HG02678 (cell line): ENCODE measurements around the gene TSEN34.
A peak's percentile ranks its signal among the peaks of the same experiment; 100 is the strongest.
"Not testable (repeated sequence)": the region's sequence is repeated elsewhere in the genome, so short reads cannot be mapped to it uniquely, and the experiment has no call there.

Experiments used
- ATAC-seq: cut with Tn5 transposase; IDR thresholded peaks from one replicate; pipeline ENCODE4 v1.9.1; 2021; ENCODE audit warnings: mild to moderate bottlenecking, moderate library complexity; ENCODE audit not compliant: unreplicated experiment

The TSEN34 gene

GRCh38 chr19:54183431-54183830, 7.7 kb upstream of the TSEN34 start:
- no peak for ATAC-seq

DNA sequence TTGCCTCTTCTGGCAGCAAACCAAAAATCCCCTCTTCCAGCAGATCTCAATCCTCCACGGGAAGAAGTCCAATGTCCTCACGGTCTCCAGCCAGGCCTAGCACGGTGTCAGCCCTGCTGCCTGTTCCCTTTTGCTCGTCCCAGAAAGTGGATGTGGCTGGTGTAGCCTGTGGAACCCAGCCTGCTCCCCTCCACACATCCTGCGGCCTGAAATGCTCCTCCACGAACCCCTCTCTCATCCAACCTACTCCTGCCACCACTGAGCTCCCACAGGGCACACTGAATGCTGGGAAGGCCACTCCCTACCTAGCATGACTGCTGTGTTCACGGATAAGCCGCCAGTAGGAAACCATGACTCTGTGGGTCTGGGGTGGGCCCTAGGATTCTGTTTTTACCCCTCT, 4.8 kb upstream of the TSEN34 start:
- ATAC-seq, result no peak

DNA sequence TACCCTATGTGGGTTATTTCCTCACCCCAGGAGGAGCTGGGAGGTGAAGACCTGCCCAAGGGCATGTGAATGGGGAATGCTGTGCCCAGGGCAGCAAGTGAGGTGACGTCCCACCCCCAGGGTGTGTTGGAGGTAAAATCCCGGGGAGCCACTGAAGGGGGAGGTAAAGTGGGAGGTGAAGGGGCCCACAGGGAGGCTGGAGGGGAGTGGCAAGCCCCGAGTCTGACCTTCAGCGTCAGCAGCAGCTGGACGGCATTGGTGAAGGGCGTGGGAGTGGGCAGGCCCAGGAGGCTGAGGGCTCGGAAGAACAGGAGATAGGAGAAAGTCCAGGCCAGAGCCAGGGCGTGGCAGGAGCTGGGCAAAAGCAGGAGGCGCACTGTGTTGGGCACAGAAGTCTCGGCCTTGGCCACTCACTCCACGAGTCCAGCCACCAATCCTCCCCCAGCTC, 4.2 kb upstream of the TSEN34 start:
- ATAC-seq, result no peak

DNA sequence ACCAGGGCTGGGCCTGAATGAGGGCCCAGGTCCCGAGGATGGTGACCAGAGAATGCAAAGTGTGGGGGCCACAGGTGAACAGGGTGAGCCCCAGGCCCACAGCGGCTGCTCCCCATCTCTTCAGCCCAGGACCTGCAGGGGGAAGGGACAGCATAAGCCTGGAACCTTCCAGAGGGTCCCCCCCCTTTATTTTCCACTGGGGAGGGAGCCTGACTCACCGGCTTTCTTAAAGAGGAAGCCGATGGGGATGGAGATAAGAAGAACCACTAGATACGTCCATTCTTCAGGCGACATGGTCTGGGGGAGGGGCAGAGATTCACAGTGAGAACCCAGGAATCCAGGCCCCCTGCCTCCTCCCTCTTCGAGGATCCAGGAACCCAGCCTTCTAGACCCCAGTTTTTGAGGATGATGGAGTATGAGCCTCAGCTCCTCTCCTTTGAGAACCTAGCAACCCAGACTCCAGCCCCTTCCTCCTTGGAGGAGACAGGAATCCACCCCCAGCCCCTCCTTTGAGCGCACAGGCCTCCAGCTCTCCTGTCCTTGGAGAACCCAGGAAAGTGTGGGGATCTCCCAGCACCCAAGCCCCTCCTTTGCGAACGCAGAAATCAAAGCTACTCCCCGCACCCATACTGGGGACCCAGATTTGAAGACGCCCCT, 2.8 kb upstream of the TSEN34 start:
- ATAC-seq, result no peak

- ATAC-seq, result peak; percentile 19
These were observed 1.9 kb upstream of the TSEN34 start, which contains the start of gene MBOAT7 for GRCh38 chr19:54189145-54189734. Gene MBOAT7 (minus strand): TSS chr19:54189580. CDS start chr19:54188508, 1,072 bp downstream.

- peak; percentile 43 for ATAC-seq
These were observed 1.2 kb upstream of the TSEN34 start for GRCh38 chr19:54189735-54190502.

DNA sequence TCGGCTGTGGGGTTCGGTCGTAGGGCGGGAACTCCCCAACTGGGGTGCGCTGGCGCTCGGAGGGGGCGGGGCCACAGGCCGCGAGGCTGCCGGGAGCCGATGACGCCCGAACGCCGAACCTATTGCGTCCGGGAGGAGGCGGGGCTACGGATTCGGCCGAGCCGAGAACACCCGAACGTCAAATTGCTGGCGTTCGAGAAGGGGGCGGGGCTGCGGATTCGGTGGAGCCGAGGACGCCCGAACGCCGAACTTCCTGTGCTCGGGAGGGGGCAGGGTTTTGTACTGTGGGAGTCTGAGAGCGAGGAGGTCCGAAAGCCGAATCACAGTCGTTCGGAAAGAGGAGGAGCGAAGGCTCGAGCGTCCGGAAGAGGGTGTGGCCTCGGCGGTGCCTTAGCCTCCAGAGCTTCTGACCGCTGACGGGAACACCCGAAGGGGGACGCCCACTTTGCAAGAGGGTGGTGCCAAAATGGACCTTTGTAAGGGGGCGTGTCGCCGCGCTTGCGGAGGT, 551 bp upstream of the TSEN34 start:
- peak; percentile 47 for ATAC-seq

- no peak for ATAC-seq
These were observed 824 bp downstream of the TSEN34 start for GRCh38 chr19:54191811-54192453.

- ATAC-seq, result no peak
These were observed 1.9 kb downstream of the TSEN34 start for GRCh38 chr19:54193011-54193410.

DNA sequence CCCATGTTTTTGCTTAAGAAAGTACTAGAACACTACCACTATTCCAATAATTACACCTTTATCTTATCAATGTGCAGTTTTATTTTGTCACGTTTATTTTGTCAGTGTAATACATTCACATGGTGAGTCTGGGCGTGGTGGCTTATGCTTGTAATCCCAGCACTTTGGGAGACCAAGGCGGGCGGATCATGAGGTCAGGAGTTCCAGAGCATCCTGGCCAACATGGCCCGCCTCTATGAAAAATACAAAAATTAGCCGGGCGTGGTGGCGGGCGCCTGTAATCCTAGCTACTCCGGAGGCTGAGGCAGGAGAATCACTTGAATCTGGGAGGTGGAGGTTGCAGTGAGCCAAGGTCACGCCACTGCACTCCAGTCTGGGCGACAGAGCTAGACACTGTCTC, 3.4 kb downstream of the TSEN34 start:
- not testable (repeated sequence) for ATAC-seq

GRCh38 chr19:54196536-54196935, 5.4 kb downstream of the TSEN34 start:
- no peak for ATAC-seq

DNA sequence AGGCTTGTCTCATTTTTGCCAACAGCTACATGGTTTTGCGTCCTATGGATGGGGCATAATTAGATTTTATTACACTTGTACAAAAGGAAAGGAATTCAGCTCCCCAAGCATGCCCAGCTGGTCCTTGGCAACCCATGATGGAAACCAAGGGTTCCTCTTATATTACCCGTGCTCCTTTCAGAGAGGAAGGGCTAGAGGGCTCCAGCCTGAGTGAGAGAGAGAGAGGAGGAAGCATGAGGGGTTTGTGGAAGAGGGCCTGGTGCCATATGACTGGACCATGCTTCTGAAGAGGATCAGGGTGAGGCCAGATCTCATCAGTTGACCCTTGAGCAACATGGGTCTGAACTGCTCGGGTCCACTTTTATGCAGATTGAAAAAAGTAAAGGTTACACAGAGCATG, 6.0 kb downstream of the TSEN34 start:
- ATAC-seq, result no peak

DNA sequence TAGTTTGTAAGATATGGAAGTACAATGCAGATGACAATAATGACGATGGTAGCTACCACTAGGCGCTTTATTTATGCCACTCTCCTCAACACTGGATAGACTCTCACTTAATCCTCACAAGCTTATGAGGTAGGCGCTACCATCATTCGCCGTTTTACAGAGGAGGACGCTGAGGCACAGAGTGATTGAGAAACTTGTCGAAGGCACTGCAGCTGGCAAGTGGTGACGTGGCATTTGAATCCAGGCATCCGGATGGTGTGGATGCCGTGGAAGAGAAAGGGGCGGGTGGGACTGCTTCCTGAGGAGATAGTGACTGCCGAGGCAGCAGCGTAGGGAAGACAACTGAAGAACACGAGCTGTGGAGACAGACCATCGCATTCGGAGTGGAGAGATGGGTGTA, 8.3 kb downstream of the TSEN34 start:
- no peak for ATAC-seq

DNA sequence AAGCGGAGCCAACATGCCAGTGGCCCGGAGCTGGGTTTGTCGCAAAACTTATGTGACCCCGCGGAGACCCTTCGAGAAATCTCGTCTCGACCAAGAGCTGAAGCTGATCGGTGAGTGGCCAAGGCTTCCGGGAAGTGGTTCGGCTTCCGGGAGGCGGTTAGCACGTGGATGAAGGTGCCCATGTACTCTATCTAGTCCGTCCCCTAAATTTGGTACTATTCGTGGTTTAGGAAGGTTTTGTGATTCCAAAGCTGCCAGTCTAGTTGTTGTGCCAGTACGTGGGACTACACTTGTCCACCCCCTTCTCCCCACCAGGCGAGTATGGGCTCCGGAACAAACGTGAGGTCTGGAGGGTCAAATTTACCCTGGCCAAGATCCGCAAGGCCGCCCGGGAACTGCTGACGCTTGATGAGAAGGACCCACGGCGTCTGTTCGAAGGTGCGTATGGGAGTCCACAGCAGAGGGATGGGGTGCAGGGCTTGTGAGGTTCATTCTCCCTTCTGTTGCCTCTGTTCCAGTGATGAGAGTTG, 10.1 kb downstream of the TSEN34 start:
- ATAC-seq, result no peak

- no peak for ATAC-seq
These were observed 10.9 kb downstream of the TSEN34 start for GRCh38 chr19:54201980-54202379.

DNA sequence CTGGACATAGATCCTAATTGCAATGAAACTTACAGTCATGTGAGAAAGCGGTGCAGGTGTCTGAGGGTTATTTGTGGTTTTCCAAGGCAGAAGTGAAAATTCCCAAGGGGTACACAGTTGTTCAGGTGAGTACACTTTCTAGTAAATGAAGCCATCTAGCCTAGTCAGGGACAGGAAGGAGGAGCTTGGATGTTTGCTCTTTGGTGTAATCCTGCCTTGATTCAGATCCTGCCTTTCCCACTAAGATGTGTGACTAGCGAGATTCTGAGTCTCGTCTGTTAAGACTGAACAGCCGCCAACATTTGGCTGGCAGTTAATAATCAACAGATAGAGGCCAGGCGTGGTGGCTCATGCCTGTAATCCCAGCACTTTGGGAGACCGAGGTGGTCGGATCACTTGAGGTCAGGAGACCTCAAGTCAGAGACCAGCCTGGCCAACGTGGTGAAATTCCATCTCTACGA, 12.1 kb downstream of the TSEN34 start:
- ATAC-seq, result no peak

DNA sequence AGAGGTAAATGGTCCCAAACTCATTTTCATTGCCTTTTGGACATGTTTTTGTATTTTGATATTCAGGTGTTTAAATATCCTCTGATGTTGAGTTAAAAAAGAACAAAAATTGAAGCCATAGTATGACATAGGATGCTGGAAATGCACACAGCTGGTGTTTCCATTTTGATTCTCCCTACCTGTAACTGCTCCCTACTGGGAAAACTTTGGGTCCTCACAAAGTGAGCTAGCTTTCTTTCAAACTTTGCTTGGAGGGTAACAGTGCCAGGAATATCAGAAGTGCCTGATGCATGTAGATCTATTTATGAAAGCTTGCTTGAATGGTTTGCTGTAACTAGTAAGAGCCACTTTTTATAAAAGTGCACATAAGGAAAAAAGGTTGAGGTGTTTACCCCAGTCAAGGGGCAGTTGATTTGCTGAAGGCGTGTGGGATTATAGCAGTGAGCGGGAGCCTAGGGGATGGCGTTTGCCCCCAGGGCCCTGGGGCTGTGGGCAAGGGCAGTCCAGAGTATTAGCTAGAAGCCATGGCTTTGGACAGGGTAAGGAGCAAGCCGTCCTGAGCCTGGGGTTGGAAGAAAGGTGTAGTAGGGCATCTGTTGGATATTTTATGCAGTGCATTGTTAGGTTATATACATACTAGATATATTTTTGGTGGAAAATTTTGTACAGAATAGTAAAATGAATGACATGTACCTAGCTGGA, 13.8 kb downstream of the TSEN34 start:
- no peak for ATAC-seq

DNA sequence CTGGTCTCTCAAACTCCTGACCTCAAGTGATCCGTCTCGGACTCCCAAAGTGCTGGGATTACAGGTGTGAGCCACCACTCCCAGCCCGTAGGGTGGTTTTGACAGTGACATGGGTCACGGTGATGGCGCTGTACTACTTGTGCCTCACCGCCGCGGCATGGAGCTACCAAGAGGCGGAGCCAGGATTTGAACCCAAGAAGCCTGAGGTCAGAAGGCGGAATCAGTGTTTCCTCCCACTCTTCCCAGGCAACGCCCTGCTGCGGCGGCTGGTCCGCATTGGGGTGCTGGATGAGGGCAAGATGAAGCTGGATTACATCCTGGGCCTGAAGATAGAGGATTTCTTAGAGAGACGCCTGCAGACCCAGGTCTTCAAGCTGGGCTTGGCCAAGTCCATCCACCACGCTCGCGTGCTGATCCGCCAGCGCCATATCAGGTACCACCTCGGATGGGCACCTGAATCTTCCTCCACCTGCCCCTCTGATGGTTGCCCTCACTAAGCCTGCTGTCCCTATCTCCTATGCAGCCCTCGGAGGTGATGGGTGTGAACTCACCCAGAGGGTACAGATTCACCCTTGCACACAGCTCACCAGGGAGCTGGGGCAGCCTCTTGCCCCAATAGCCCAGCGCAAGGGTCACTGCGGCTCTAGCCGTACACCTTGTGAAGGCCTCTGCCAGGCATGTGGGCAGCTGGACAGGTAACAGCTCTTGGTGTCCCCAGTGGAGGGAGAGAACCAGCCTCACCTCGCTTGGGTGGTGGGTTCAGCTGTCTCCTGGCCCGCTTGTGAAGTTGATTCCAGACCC, 15.1 kb downstream of the TSEN34 start:
- no peak for ATAC-seq

DNA sequence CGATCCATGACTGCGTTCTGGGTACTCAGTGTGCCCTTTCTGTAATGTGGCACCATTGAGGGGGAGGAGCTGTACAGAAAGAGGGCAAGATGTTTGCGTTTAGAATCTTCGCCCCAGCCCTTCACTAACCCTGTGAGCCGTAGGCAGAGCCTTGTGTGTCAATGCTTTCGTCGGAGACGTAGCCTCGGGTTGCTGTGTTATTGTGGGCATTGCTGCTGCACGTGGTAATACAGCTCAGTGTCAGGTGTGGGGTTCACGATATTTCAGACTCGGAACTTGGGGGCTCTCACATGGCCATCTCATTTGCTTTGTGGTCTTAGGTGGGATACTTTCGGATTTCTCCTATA, 15.7 kb downstream of the TSEN34 start:
- no peak for ATAC-seq

GRCh38 chr19:54207193-54207592, 16.1 kb downstream of the TSEN34 start:
- not testable (repeated sequence) for ATAC-seq
